Lower leg skin (tissue), 4 donors: ENCODE data around the gene SH2B3. TPM values are rescaled to one million over a fixed set of nuclear protein-coding genes. Genes with fewer than 3 reads are reported as not detected.

Experiments used
- DNase-seq, 2 donors: peaks; one replicate each; pipeline ENCODE4 v3.0.0-alpha.2; 2019; ENCODE audit warnings: low spot score in 2 of 2
- H3K4me3 ChIP-seq: fragments of 200-600 bp; sonication (generic); 2 replicates; pipeline ENCODE4 v1.5.1; 2017; ENCODE audit warnings: mild to moderate bottlenecking, low read depth; ENCODE audit not compliant: poor library complexity, severe bottlenecking
- CTCF ChIP-seq, 3 donors: fragments of 450-650 bp; IDR thresholded peaks; one replicate each; pipeline ENCODE4 v1.5.1; 2016; ENCODE audit warnings: antibody characterized with exemption in 3 of 3, mild to moderate bottlenecking in 3 of 3, moderate library complexity in 2 of 3
- POLR2A ChIP-seq, 2 donors: fragments of 450-650 bp; IDR thresholded peaks; one replicate each; pipeline ENCODE4 v1.6.1; 2016 to 2017; ENCODE audit warnings: antibody characterized with exemption in 2 of 2, mild to moderate bottlenecking in 1 of 2, moderate library complexity in 1 of 2
- WGBS, 2 donors: methylation state at CpG; one replicate each; pipeline ENCODE4 v1.1.5; 2018; 5-methylcytosine and 5-hydroxymethylcytosine counted together
- intact Hi-C: fragments of 100-400 bp; cut with DNase I; formaldehyde crosslinking; loops from one replicate; pipeline ENCODE4 v1.15.0; 2023; ENCODE audit warnings: low total_unique reads
- total RNA-seq, 4 donors: library from RNA; depleted of rRNA; stranded (reverse); fragments of >200 nt; gene quantifications; one replicate each; pipeline ENCODE4 v1.1.0, GENCODE V29; 2016

SH2B3 gene
- total RNA-seq, 4 donors from 2014 or later, result 6.5 to 16.1 (median 8.2) TPM

GRCh38 chr12:111444314-111444924 lies 38.7 kb downstream of the SH2B3 start:
- no peak overlapping the region for H3K4me3 ChIP-seq
- peak in 1 of 2 donors; percentile 10 for DNase-seq
- intact Hi-C loops, result no loop called here
- TF ChIP-seq POLR2A (IDR thresholded peaks at IDR 0.05) (no peak), CTCF (IDR thresholded peaks at IDR 0.05) (no peak)
- WGBS, 2 donors, result 67 to 96% methylated on average over 7 to 8 of the region's 8 CpGs

- TF ChIP-seq CTCF (IDR thresholded peaks at IDR 0.05) (no peak), POLR2A (IDR thresholded peaks at IDR 0.05) (no peak)
- 63 to 67% methylated on average over 9 to 11 of the region's 11 CpGs for WGBS, 2 donors
- peak; percentile 58 to 92 for DNase-seq
- no peak overlapping the region for H3K4me3 ChIP-seq
- intact Hi-C loops, result loop anchor here (5.0 kb wide), 1 partner anchor 43 kb away; no protein-coding TSS in a partner anchor
Observed at GRCh38 chr12:111444925-111445725, 39.4 kb downstream of the SH2B3 start.

- DNase-seq, result peak; percentile 11 to 86
- TF ChIP-seq CTCF (IDR thresholded peaks at IDR 0.05) (no peak), POLR2A (IDR thresholded peaks at IDR 0.05) (no peak)
- no peak overlapping the region for H3K4me3 ChIP-seq
- WGBS, 2 donors, result 42 to 56% methylated on average over 6 of the region's 6 CpGs
- intact Hi-C loops, result loop anchor here (5.0 kb wide), 1 partner anchor 44 kb away; no protein-coding TSS in a partner anchor
Observed at GRCh38 chr12:111445726-111446581, 40.2 kb downstream of the SH2B3 start.

GRCh38 chr12:111446631-111447570 lies 41.2 kb downstream of the SH2B3 start:
- no peak overlapping the region for H3K4me3 ChIP-seq
- WGBS, 2 donors, result 78 to 86% methylated on average over 16 to 20 of the region's 20 CpGs
- DNase-seq, result peak; percentile 10 to 78
- intact Hi-C loops, result loop anchor here (5.0 kb wide), 1 partner anchor 45 kb away; no protein-coding TSS in a partner anchor
- TF ChIP-seq POLR2A (IDR thresholded peaks at IDR 0.05), result no peak
- no peak for TF ChIP-seq CTCF (IDR thresholded peaks at IDR 0.05)
